HT1080 (cell line): ENCODE measurements around the gene ANK2. TPM values are rescaled to one million over a fixed set of nuclear protein-coding genes. Genes with fewer than 3 reads are reported as not detected.
"Not testable (repeated sequence)": the region's sequence is repeated elsewhere in the genome, so short reads cannot be mapped to it uniquely, and the experiment has no call there.

Experiments
- DNase-seq: peaks from one replicate; pipeline ENCODE4 v3.0.0-alpha.2; 2015; ENCODE audit warnings: low read depth
- total RNA-seq: library from RNA; depleted of rRNA; stranded (reverse); fragments of >200 nt; shearing (Covaris generic); gene quantifications from 2 replicates; pipeline ENCODE4 v1.2.3, GENCODE V29; 2014

ANK2 gene
- total RNA-seq, 1 experiment from 2014 or later = 12.1 TPM

DNA sequence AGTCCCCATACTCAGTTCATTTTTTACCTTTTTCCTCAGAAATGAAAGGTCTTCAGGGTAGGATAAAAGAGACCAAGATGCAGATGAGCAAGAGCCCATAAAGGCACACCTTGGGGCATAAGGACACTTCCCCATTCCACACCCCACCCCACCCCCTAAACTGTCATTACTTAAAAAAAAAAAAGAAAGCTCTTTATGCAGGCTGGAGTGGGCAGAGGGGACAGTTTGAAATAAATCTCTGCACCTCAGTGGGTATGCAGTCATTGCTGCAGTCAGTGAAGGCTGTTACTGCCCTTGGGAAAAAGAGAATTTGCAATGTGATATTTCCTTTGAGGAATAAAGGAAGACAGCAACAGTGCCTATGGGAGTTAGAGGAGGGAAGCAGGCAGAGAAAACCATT lies 137.5 kb downstream of the ANK2 start:
- DNase-seq = no peak

DNA sequence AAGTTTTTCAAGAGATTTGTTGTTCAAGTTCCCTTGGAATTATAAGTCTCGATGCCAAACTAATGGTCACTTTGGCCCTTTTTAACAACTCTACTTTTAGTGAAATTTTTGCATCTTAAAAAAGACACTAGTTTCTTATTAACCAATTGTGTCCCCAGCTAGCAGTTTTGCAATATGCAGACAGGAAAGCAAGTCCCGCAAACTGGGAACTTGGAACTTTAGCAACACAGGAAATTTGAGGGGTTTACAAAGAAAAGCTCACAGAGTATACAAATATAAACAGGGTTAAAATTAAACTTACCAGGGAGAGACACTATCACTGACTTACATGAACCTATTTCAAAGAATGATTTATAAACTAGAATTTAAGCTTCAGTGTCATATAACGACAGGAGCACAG lies 137.9 kb downstream of the ANK2 start:
- no peak for DNase-seq

DNA sequence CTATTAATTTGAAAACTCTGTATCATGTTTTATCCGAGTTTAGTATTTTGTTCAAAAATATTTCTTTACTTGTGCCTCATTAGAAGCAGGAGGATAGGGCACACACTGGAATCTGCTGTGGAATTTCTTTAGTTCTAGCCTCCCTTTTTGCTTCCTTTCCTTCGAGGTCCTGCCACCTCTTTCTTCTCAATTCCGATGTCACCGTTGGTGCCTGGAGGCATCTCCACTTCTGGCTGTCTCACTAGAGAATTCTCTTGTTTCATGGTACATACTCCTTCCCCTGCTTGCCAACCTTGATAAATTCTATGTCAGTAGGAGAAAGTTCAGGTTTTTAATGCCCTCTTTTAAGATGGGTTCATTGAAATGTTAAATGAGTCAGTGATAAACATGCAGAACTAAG lies 140.1 kb downstream of the ANK2 start:
- no peak for DNase-seq

DNA sequence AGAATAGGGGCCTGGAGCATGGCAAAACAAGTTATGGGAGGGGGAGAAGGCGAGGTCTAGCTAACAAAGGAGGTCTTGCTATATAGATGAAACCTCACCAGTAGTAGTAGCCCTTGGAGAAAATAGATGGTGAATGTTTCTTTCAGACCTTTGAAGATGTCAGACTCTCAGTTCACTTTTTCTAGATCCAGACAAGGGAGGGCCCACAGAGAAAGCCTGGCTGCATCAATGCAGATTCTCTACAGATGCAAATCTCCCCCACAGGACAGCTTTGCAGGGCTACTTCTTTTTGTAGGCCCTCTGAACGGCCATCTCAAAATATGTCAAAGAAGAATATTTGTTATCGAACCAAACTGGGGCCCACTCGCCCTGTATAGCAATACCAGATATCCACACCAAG lies 159.7 kb downstream of the ANK2 start:
- DNase-seq = no peak

DNA sequence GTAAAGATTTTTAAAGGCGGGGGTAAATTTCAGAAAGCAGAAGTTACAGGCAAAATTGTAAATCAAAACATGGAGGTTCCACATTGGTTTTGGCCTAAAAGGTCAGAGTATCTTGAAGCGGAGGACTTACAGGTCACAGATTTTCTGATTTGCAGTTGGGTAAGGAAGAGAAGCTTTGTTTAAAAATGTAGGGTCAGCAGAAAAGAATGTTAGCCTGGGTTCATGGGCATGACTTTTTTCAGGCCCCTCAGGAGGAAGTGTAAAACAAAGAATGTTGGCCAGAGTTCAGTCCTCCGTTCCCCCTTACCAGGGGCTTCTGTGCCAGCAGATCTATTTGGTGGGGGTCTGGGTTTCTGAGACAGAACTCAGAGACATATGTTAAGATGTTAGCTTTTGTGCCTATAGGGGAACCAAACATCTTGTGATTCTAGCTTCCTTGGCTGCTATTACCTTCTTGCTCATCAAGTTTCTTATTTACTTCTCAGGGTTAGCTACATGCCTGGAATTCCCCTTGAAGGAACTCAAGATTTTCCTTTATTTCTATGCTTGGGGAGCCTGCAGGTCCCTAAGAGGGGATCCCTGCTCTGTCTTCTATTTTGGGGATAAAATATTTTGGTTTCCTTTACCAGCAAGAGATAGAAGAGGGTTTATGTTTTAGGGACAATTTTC lies 160.3 kb downstream of the ANK2 start:
- DNase-seq = no peak

DNA sequence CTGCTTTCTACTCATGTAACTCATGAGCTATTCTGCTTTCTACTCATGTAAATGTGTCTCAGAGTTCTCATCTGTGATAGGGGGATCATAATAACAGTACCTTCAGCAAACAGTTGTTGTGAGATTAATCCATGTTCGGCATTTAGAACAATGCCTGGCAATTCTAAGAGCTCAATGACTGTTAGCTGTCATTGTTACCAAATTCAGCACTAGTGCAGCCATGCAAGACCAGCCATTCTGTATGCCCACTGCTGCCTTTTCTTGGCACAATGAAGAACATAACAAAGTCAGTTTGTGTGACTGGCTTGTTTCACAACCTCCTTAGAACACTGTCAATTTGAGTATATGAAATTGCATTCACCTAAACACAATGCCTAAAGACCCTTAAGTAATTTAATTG lies 163.2 kb downstream of the ANK2 start:
- no peak for DNase-seq

DNA sequence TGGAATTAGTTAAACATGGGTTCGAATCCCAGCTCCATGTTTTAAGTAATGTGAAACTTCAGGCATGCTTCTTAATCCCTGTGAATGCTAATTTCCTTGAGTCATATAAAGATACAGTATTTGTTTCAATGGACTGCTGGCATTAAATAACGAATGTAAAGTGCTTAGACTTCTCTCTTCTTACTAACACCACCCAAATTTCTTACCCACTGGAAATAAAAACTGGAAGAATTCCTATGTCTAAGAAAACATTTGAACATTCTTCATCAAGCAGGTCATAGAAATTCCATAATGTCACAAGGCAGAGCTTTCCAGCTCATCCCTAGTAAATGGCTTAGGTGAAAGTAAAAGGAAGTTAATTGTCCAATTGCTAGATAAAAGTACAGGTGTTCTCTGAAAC lies 172.5 kb downstream of the ANK2 start:
- peak; percentile 3 for DNase-seq

DNA sequence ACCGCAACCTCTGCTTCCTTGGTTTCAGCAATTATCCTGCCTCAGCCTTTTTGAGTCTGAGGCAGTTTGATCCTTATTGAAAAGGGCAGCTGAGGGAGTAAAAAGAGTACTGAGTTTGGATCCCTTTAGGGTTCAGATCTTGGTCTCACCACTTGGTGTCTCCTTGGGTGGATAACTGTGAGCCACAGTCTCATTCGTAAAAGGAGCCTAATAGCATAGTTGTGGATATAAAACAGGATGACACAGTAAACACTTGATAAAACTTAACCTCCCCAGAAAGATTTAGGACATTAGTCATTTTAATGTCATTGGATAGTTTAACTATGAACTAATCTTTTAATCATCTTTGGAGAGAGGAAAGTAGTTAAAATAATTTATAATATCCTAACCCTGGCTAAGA lies 173.0 kb downstream of the ANK2 start:
- peak; percentile 17 for DNase-seq

DNA sequence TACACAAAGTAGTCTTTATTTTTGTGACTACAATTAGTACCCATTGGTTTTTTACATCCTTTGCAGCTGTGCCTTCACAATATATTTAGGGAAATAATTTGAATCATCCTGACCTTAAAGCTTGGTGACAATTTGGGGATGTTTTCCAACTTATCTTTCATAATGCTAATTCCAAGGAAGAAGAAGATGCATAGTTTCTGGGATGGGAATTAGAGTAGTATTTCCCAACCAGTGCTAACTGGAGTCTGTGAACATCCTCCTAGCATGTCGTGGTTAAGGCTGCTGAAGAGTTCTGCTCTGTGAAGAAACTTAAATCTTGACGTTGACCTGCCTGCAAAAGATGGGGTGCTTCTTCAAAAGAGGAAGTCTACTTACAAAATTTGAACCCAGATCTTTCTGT lies 173.5 kb downstream of the ANK2 start:
- DNase-seq = no peak

DNA sequence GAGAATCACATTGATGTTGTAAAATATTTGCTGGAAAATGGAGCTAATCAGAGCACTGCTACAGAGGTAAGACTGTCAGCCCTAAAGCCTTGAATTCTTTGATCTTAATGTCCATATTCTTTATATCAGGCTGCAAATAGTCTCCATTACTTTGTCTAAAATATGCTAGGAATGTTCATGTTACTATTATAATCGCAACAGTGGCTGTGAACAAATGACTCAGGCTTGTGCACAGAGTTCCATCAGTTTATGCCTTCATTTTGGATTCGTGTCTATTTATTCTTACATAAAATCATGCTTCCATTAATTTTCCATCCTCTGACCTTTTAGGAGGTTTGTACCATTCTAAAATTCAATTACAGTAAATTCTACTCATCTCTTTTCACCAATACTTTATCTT lies 182.7 kb downstream of the ANK2 start:
- DNase-seq = no peak

DNA sequence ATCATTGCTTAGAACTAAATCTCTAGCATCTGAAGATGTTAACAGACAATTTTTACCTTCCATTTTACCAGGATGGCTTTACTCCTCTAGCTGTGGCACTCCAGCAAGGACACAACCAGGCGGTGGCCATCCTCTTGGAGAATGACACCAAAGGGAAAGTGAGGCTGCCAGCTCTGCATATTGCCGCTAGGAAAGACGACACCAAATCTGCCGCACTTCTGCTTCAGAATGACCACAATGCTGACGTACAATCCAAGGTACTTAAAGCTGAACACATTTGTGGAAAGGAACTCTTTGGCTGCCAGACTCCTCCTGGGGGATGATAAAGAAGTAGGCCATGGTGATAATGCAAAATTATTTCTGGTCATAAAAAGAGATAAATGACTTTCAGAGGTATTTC lies 187.5 kb downstream of the ANK2 start:
- DNase-seq = no peak

DNA sequence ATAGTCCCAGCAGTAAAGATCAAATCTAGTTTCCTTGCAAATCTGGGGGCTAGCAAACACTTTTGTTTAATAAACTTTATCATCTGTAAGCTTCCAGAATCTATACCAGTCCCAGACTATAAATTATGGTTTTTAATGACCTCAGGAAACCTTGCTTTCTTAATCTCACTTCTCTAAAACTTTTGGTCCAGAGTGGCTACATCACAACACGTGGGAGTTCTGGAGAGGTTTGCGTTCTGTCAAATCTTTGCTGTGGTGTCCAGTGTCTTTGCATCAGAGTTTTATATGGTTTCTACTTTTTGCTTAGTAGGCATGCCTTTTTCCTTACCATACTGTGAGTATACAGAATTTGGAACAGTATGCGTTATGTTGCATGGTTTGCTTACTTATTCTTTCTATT lies 193.9 kb downstream of the ANK2 start:
- DNase-seq = no peak

DNA sequence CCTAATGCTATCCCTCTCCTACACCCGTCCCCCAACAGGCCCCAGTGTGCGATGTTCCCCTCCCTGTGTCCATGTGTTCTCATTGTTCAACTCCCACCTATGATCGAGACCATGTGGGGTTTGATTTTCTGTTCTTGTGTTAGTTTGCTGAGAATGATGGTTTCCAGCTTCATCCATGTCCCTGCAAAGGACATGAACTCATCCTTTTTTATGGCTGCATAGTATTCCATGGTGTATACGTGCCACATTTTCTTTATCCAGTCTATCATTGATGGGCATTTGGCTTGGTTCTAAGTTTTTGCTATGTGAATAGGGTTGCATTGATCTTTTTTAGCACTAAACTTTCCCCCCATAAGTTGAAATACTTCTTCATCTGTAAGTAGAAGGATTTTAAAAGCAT lies 195.3 kb downstream of the ANK2 start:
- not testable (repeated sequence) for DNase-seq

DNA sequence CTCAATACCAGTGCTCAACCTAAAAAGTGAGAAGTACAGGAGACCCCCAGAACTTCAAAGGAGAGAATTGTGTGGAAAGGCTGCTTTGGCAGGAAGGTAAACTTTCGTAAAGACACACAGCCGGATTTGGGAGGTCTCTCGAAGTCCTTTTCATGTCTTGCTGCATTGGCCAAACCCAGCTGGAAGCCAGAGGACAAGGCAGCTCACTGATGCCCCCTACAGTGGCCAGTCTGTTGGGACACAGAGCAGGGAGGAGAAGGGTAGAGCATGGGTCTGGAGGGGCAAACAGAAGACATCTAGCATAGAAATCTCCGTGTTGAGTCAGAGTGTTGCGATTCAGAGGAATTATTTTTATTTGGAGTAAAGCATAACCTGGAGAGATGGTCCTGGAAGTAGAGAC lies 198.9 kb downstream of the ANK2 start:
- no peak for DNase-seq

DNA sequence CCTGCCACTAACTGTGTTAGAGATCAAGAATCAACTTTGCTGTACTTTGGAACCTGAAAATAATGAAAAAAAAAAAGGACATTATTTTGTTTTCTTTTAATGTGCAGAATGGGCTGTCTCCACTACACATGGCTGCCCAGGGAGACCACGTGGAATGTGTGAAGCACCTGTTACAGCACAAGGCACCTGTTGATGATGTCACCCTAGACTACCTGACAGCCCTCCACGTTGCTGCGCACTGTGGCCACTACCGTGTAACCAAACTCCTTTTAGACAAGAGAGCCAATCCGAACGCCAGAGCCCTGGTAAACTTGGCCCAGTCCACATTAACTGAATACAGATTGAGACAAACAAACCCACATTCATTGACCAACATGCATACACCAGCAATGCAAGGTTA lies 206.2 kb downstream of the ANK2 start:
- no peak for DNase-seq

DNA sequence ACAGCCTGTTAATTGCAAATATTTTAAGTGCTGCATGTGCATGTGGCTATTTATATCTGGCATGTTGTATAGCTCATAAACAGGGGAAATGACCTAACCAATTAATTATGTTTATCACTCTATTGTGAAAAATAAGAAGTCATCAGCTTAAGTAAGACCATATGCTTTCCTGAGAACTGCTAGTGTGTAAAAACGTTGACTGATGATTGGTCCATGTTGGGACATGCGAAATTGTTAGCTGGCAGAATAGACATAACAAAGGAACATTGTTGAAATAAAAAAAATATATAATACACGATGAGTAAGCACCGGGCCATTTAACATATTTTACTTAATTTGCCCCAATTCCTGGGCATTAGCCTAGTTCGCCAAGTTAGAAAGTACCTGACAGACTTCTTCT lies 207.5 kb downstream of the ANK2 start:
- no peak for DNase-seq

DNA sequence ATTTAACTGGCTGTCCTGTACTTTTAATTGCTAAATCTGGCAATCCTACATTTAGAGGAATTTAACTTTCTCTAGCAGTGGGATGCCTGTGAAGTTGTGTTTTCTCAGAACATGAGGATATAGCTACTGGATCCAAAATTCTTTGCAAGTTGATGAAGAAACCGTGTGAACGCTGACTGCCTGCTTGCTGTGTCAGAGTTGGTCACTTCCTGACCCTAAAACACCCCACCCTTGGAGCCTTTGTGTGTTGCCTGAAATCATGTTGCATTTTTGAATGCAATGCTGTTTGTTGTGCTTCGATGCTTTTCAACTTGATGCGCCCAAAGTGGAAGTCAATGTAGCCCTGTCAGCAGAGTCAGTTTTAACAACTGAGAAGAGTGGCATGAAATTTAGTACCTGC lies 211.2 kb downstream of the ANK2 start:
- peak; percentile 32 for DNase-seq

DNA sequence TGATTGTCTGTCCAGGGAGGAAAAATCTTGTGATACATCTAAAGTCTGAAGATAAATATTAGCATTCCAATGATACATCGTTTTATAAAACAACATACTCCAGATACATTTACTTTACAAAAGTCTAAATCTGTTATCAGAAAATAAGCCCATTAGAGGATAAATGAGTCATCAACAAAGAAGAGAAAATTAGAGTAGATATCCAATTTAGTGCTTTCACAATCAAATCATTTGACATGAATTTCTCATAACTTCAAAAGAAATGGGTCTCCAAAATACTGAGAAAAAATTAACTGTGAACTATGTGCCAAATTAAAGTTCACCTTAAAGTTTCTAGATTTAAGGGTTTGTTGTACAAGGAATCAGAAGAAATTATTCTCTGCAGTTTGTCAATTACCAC lies 213.8 kb downstream of the ANK2 start:
- no peak for DNase-seq

DNA sequence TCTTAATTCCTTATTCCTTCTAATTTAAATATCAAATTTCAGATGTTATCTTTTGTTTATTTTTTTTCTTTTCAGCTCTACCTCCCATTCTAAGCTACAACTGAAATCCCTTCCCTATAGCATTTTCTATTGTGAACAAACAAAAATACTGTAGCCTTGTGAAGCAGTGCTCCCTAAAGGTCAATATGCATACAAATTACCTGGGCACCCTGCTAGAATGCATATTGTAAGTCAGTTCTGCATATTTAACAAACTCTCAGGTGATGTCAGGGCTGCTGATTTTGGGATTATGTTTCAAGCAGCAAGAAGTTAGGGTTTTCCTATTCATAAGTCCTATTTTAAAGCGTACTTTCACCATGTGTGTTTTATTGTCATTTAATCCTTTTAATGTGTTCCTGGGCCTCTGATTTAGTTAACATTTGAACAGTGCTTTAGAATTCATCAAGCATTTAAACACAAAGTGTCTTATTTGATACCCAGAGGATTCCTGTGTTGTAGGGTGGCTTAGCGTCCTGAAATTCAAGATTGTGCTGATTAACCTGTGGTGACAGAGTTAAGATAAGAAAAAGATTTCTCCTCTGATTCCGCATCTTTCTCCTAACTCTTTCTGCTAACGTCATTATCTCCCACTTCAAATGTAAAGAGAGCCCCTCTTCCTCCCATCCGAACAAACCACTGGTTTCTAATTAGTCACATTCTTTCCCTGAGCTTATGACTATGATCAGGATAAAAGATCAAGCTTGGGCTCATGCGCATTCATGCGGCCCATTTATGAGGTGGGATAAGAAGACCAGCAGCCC lies 221.3 kb downstream of the ANK2 start:
- DNase-seq = no peak

DNA sequence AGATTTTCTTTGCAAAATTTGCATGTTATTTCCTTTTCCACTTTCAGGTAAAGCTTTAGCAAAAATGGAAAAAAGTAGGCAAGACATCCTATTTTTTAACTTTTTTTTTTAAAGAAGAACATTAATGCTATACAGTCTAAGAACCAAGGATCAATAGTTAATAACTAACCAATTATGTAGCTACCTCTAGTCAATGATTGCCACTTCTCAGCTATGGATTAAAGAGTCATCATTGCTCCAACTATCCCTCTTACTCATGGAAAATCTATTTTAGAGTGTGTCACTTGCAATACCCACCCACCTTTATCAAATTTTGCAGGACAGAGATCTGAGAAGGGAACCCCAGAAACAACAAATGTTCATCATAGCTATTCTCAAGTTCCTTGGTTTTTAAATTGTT lies 223.1 kb downstream of the ANK2 start:
- no peak for DNase-seq

DNA sequence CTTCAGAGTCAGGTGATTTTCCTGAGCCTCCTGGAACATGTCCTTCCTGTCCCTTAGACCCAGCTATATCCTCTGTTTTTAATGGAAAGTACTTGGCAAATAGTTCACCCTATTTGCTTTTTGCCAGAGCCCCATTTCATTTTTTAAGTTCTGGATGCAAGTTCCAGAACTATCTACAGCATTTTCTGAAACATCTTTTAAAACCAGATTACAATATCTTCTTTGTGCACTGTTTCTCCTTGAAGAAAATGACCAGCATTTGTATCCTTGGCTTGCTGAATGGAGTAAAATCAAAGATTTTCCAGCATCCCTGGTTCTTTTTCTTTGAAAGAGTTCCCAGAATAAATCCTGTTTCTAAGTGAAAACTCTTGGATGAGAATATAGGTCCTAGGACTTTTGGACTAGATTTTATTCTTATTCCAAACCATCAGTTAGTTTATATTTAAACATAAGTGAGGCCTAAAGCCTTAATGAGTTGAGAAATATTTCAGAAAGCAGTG lies 224.3 kb downstream of the ANK2 start:
- DNase-seq = no peak

DNA sequence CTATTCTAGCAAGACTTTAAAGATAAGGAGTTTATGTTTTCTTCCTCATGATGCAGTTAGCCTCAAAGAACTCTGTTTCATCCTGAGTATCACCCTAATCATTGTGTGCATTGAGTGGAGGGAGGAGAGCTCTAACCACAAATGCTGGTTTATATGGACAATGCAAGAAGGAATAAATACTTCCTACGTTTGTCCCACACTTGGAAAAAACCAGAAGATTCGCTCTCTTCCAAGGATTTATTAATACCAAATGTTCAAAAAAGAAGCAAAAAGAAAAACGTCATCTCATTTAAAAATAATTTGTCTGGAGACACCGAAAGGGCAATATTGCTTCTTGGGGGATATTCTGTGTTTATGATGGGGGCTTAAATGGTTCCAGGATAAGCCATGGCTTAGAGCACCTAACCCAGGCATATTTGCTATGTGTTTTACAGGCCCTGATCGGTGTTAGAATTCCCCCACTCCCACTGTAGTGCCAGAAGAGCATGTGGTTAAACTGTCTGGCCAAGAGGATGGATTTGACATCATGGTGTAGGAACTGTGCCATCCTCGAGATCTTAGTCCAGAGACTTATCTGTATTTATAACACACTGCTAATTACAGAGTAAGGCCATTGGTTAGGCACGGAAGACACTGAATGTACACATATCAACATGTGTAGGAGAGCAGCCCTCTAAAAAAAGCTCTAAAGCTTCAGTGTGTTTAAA lies 227.2 kb downstream of the ANK2 start:
- DNase-seq = no peak
